Measurements from ENCODE around the gene ARL5C. TPM values are rescaled to one million over a fixed set of nuclear protein-coding genes. Genes with fewer than 3 reads are reported as not detected.
"Not testable (repeated sequence)": the region's sequence is repeated elsewhere in the genome, so short reads cannot be mapped to it uniquely, and the experiment has no call there.

ARL5C gene
- total and polyA plus RNA-seq, 5 donors from 2014 or later, result not detected

- Mint-ChIP-seq H3K36me3 (no peaks in the 10 kb centered on the region), H3K27me3 (no peaks in the 10 kb centered on the region), H3K4me3 (no peak overlapping the region), H3K27ac (no peak overlapping the region), H3K4me1 (peaks cover 0 to 3% (median 0%) of the 10 kb centered on the region in 4 donors), H3K9me3 (no peaks in the 10 kb centered on the region)
- ATAC-seq (ENCODE audit: low read depth in 2 of 2), result no peak
- H3K36me3 ChIP-seq (ENCODE audit: control insufficient read depth, insufficient read depth, low read length), result no peaks in the 10 kb centered on the region
- H3K4me3 ChIP-seq (ENCODE audit: low read depth, low read length), result no peak overlapping the region
- no peaks in the 10 kb centered on the region for H3K9me3 ChIP-seq (ENCODE audit: control insufficient read depth in 2 of 2, low read length in 2 of 2)
- no peaks in the 10 kb centered on the region for H3K4me1 ChIP-seq (ENCODE audit: control insufficient read depth, insufficient read depth, low read length, poor library complexity, severe bottlenecking)
- DNase-seq, result no peak
- H3K27ac ChIP-seq (ENCODE audit: insufficient read depth, low read length, poor library complexity, severe bottlenecking), result no peak overlapping the region
- no peaks in the 10 kb centered on the region for H3K27me3 ChIP-seq (ENCODE audit: control insufficient read depth, insufficient read depth, low read length)
Observed at GRCh38 chr17:39125143-39125875, 40.7 kb downstream of the ARL5C start.

- Histone ChIP-seq H3K36me3 (ENCODE audit: control insufficient read depth, insufficient read depth, low read length) (no peaks in the 10 kb centered on the region), H3K27ac (ENCODE audit: insufficient read depth, low read length, poor library complexity, severe bottlenecking) (no peak overlapping the region), H3K9me3 (ENCODE audit: control insufficient read depth in 2 of 2, low read length in 2 of 2) (no peaks in the 10 kb centered on the region), H3K27me3 (ENCODE audit: control insufficient read depth, insufficient read depth, low read length) (no peaks in the 10 kb centered on the region), H3K4me1 (ENCODE audit: control insufficient read depth, insufficient read depth, low read length, poor library complexity, severe bottlenecking) (no peaks in the 10 kb centered on the region), H3K4me3 (ENCODE audit: low read depth, low read length) (no peak overlapping the region)
- Mint-ChIP-seq H3K4me1 (peaks cover 0 to 3% (median 0%) of the 10 kb centered on the region in 4 donors), H3K27me3 (no peaks in the 10 kb centered on the region), H3K36me3 (no peaks in the 10 kb centered on the region), H3K4me3 (no peak overlapping the region), H3K27ac (no peak overlapping the region), H3K9me3 (no peaks in the 10 kb centered on the region)
- DNase-seq, result no peak
- no peak for ATAC-seq (ENCODE audit: low read depth in 2 of 2)
Observed at GRCh38 chr17:39123627-39124026, 42.3 kb downstream of the ARL5C start.

- Mint-ChIP-seq H3K27me3 (no peaks in the 10 kb centered on the region), H3K4me1 (peaks cover 0 to 3% (median under 1%) of the 10 kb centered on the region in 4 donors), H3K4me3 (no peak overlapping the region), H3K9me3 (no peaks in the 10 kb centered on the region), H3K27ac (peak overlapping the region in 1 of 3 donors; percentile 44), H3K36me3 (no peaks in the 10 kb centered on the region)
- Histone ChIP-seq H3K4me1 (ENCODE audit: control insufficient read depth, insufficient read depth, low read length, poor library complexity, severe bottlenecking) (no peaks in the 10 kb centered on the region), H3K36me3 (ENCODE audit: control insufficient read depth, insufficient read depth, low read length) (no peaks in the 10 kb centered on the region), H3K27me3 (ENCODE audit: control insufficient read depth, insufficient read depth, low read length) (no peaks in the 10 kb centered on the region), H3K9me3 (ENCODE audit: control insufficient read depth in 2 of 2, low read length in 2 of 2) (no peaks in the 10 kb centered on the region), H3K4me3 (ENCODE audit: low read depth, low read length) (no peak overlapping the region), H3K27ac (ENCODE audit: insufficient read depth, low read length, poor library complexity, severe bottlenecking) (no peak overlapping the region)
- DNase-seq, result no peak
- no peak for ATAC-seq (ENCODE audit: low read depth in 2 of 2)
Observed at GRCh38 chr17:39122991-39123390, 43.0 kb downstream of the ARL5C start.

- not testable (repeated sequence) for H3K4me1 ChIP-seq (ENCODE audit: control insufficient read depth, insufficient read depth, low read length, poor library complexity, severe bottlenecking); DNase-seq; ATAC-seq (ENCODE audit: low read depth in 2 of 2); H3K27me3 ChIP-seq (ENCODE audit: control insufficient read depth, insufficient read depth, low read length); H3K36me3 Mint-ChIP-seq; H3K4me3 Mint-ChIP-seq; H3K9me3 ChIP-seq (ENCODE audit: control insufficient read depth in 2 of 2, low read length in 2 of 2); H3K27ac Mint-ChIP-seq; H3K27ac ChIP-seq (ENCODE audit: insufficient read depth, low read length, poor library complexity, severe bottlenecking); H3K4me3 ChIP-seq (ENCODE audit: low read depth, low read length); H3K4me1 Mint-ChIP-seq; H3K27me3 Mint-ChIP-seq; H3K9me3 Mint-ChIP-seq; H3K36me3 ChIP-seq (ENCODE audit: control insufficient read depth, insufficient read depth, low read length)
Observed at GRCh38 chr17:39121919-39122318, 44.0 kb downstream of the ARL5C start.

GRCh38 chr17:39118674-39119419, 47.1 kb downstream of the ARL5C start:
- Mint-ChIP-seq H3K4me1 (peaks cover 0 to 2% (median 0%) of the 10 kb centered on the region in 4 donors), H3K36me3 (no peaks in the 10 kb centered on the region), H3K4me3 (no peak overlapping the region), H3K27me3 (no peaks in the 10 kb centered on the region), H3K9me3 (no peaks in the 10 kb centered on the region), H3K27ac (peak overlapping the region in 2 of 3 donors; percentile 52 to 85)
- Histone ChIP-seq H3K36me3 (ENCODE audit: control insufficient read depth, insufficient read depth, low read length) (no peaks in the 10 kb centered on the region), H3K27ac (ENCODE audit: insufficient read depth, low read length, poor library complexity, severe bottlenecking) (no peak overlapping the region), H3K4me1 (ENCODE audit: control insufficient read depth, insufficient read depth, low read length, poor library complexity, severe bottlenecking) (no peaks in the 10 kb centered on the region), H3K9me3 (ENCODE audit: control insufficient read depth in 2 of 2, low read length in 2 of 2) (no peaks in the 10 kb centered on the region), H3K4me3 (ENCODE audit: low read depth, low read length) (no peak overlapping the region), H3K27me3 (ENCODE audit: control insufficient read depth, insufficient read depth, low read length) (no peaks in the 10 kb centered on the region)
- ATAC-seq (ENCODE audit: low read depth in 2 of 2), result no peak
- DNase-seq, result no peak

DNA sequence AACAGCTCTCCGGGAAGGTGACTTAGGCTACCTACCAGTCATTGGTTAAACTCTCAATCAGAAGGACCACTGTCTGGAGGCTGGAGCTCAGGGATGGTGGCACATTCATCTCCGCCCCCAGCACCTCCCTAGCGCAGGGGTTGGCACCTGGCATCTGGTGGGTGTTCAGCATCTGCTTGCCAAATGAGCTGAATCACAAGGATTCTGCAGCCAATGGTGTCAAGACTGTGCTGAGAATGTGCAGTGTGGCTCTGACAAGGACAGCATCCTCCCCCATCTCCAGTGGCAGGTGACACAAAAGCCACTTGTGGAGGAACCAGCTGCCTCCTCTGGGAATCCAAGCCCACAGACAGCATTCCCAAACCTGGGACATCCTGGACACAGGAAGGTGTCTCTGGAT, 49.7 kb downstream of the ARL5C start:
- Mint-ChIP-seq H3K4me3 (no peak overlapping the region), H3K4me1 (peaks cover 0 to 2% (median 0%) of the 10 kb centered on the region in 4 donors), H3K36me3 (no peaks in the 10 kb centered on the region), H3K9me3 (no peaks in the 10 kb centered on the region), H3K27me3 (no peaks in the 10 kb centered on the region), H3K27ac (no peak overlapping the region)
- Histone ChIP-seq H3K9me3 (ENCODE audit: control insufficient read depth in 2 of 2, low read length in 2 of 2) (no peaks in the 10 kb centered on the region), H3K36me3 (ENCODE audit: control insufficient read depth, insufficient read depth, low read length) (no peaks in the 10 kb centered on the region), H3K4me1 (ENCODE audit: control insufficient read depth, insufficient read depth, low read length, poor library complexity, severe bottlenecking) (no peaks in the 10 kb centered on the region), H3K27ac (ENCODE audit: insufficient read depth, low read length, poor library complexity, severe bottlenecking) (no peak overlapping the region), H3K4me3 (ENCODE audit: low read depth, low read length) (no peak overlapping the region), H3K27me3 (ENCODE audit: control insufficient read depth, insufficient read depth, low read length) (no peaks in the 10 kb centered on the region)
- DNase-seq (no peak), ATAC-seq (ENCODE audit: low read depth in 2 of 2) (no peak)

GRCh38 chr17:39115135-39115534, 50.8 kb downstream of the ARL5C start:
- Histone ChIP-seq H3K36me3 (ENCODE audit: control insufficient read depth, insufficient read depth, low read length) (no peaks in the 10 kb centered on the region), H3K9me3 (ENCODE audit: control insufficient read depth in 2 of 2, low read length in 2 of 2) (no peaks in the 10 kb centered on the region), H3K4me1 (ENCODE audit: control insufficient read depth, insufficient read depth, low read length, poor library complexity, severe bottlenecking) (no peaks in the 10 kb centered on the region), H3K27ac (ENCODE audit: insufficient read depth, low read length, poor library complexity, severe bottlenecking) (no peak overlapping the region), H3K27me3 (ENCODE audit: control insufficient read depth, insufficient read depth, low read length) (no peaks in the 10 kb centered on the region), H3K4me3 (ENCODE audit: low read depth, low read length) (no peak overlapping the region)
- H3K4me1 Mint-ChIP-seq, result peaks cover 0 to 2% (median 0%) of the 10 kb centered on the region in 4 donors
- ATAC-seq (ENCODE audit: low read depth in 2 of 2), result no peak
- no peaks in the 10 kb centered on the region for H3K36me3 Mint-ChIP-seq
- H3K9me3 Mint-ChIP-seq, result no peaks in the 10 kb centered on the region
- H3K4me3 Mint-ChIP-seq, result no peak overlapping the region
- H3K27me3 Mint-ChIP-seq, result no peaks in the 10 kb centered on the region
- DNase-seq, result no peak
- no peak overlapping the region for H3K27ac Mint-ChIP-seq

DNA sequence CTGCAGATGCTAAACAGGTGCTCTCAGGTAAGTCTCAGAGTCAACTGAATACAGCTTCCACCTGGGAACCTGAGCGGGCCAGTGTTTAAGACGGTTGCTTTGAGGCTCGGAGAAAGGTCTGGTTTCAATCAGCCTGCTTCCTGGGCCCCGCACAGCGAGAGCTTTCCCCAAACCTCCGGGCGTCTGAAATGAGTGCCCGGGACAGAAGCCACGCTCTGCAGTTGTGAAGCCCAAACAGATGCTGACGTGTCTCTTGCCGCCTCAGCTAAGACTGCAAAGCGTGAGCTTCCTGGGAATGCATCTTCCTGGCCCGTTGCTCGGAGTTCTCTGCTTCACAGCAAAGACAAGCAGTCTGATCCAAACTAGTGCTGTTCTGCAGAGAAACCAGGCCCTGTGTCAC, 51.2 kb downstream of the ARL5C start:
- no peak overlapping the region for H3K27ac Mint-ChIP-seq
- Histone ChIP-seq H3K27me3 (ENCODE audit: control insufficient read depth, insufficient read depth, low read length) (no peaks in the 10 kb centered on the region), H3K36me3 (ENCODE audit: control insufficient read depth, insufficient read depth, low read length) (no peaks in the 10 kb centered on the region), H3K4me3 (ENCODE audit: low read depth, low read length) (no peak overlapping the region), H3K4me1 (ENCODE audit: control insufficient read depth, insufficient read depth, low read length, poor library complexity, severe bottlenecking) (no peaks in the 10 kb centered on the region), H3K9me3 (ENCODE audit: control insufficient read depth in 2 of 2, low read length in 2 of 2) (no peaks in the 10 kb centered on the region), H3K27ac (ENCODE audit: insufficient read depth, low read length, poor library complexity, severe bottlenecking) (no peak overlapping the region)
- no peaks in the 10 kb centered on the region for H3K9me3 Mint-ChIP-seq
- H3K4me1 Mint-ChIP-seq, result peaks cover 0 to 2% (median 0%) of the 10 kb centered on the region in 4 donors
- ATAC-seq (ENCODE audit: low read depth in 2 of 2), result no peak
- no peaks in the 10 kb centered on the region for H3K27me3 Mint-ChIP-seq
- H3K36me3 Mint-ChIP-seq, result no peaks in the 10 kb centered on the region
- no peak for DNase-seq
- H3K4me3 Mint-ChIP-seq, result no peak overlapping the region

All from CD4-positive, CD25-positive, alpha-beta regulatory T cell (primary cell).